HG02678 (cell line): ENCODE data around the gene SLC9A8.

Experiments
- ATAC-seq: cut with Tn5 transposase; IDR thresholded peaks from one replicate; pipeline ENCODE4 v1.9.1; 2021; ENCODE audit warnings: mild to moderate bottlenecking, moderate library complexity; ENCODE audit not compliant: unreplicated experiment

Gene SLC9A8

DNA sequence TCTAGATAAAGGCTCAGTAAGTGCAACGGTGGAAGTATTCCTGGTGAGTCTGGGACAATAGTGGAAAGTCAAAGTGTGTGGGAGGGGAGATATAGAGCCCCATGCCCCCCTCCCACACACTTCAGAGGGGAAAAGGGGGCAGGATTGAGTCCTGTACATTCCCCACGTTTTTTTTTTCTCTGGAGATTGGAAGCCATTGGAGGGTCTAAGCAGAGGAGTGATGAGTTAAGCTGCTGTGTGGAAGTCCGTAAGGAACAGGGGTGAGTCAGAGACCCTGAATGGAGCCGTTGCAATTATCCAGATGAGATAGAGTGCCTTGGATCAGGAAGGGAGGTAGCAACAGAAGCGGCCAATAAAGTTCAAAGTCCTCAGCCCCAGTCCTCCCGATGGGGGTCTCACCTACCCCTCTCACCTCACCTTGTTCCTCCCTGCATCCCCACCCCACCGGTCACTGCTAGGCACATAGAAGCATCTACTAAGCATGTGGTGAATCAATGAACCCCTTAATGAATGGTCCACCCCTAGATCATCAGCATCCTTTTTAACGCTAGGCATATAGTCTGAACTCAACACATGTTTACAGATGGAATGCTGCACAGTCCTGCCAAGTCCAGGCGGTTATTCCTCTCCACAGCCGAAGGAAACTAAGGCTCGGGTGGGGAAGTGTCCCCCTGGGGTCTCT is 662 bp upstream of the SLC9A8 start:
- no peak for ATAC-seq

DNA sequence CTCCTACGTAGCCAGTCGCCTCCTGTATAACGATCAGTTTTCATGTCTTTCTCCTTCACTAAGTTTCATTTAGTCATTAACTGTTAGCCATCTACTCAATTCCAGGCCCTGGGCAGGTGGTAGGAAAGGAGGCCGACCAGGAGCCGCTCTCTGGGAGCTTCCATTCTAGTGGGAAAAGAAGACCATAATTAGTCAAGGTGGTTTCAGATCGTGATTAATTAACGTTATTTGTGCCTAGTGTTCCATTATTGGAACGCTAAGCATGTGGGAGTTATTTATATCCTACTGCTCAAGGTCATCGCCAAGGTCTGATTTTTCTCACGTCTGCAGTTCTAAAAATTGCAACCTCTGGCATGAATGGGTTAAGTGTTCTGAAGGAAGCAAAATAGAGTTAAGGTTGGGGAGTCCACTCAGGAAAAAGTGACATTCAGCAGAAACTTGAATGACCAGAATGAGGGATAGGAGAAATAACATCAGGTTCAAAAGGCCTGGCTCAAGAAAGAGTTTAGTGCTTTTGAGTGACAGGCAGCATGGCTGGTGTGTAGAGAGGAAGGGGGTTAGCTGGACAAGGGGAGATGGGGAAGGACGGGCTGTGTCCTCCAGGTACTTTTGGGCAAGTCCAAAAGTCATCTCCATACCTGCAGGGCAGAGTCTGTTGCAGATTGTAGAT is 812 bp downstream of the SLC9A8 start:
- ATAC-seq = no peak

DNA sequence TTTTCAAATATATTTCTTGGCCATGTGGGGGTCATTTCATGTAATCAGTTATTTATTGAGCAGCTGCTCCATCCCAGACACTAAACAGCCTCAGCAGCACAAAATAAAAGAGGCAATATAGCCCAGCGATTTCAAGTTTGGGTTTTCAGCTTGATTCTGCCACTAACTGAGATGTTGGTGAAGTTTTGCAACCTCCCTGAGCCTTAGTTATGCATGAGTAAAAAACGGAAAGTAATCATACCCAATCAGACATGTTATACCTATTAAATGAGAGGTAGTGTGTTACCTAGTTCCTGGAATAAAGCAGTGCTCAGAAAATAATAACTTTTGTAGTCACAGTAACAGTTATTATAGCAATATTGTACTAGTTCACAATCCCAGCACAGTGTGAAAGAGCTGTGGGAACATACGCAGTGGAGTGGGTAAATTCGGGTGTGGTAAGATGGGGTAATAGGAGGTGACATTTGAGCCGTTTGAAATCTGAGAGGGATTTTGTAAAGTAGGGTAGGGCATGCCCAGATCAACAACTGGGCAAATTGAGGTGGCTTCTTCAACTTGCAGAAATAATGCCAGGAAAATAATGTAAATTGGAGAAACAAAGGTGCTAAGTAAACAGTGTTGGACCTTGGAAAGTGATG is 1.5 kb downstream of the SLC9A8 start:
- no peak for ATAC-seq

DNA sequence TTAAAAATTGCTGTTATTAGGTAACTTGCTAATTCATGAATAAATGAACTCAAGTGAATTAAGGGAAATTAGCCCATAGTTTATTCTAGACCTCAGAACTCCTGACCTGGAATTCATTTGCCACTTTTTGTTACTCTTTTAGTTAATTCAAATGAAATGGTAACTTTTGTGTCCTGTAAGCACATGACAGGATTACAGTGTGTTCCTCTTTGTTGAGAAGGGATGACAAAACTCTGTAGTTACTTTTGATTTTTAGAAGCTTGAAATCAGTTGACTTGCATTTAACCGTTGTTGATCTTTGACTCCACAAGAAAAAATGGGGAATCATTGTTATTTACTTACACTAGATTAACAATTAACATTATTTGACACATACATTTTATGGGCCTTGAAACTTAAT is 6.2 kb downstream of the SLC9A8 start:
- ATAC-seq = no peak

DNA sequence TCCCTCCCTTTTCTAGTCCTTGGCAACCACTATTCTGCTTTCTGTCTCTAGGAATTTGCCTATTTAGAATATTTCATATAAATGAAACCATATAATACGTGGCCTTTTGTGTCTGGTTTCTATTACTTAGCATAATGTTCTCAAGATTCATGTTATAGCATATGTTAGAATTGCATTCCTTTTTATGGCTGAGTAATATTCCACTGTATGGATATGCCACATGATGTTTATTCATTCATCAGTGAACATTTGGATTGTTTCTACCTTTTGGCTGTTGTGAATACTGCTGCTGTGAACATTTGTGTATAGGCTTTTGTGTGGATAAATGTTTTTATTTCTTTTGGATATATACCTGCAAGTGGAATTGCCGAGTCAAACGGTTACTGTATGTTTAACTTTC is 7.1 kb downstream of the SLC9A8 start:
- no peak for ATAC-seq

DNA sequence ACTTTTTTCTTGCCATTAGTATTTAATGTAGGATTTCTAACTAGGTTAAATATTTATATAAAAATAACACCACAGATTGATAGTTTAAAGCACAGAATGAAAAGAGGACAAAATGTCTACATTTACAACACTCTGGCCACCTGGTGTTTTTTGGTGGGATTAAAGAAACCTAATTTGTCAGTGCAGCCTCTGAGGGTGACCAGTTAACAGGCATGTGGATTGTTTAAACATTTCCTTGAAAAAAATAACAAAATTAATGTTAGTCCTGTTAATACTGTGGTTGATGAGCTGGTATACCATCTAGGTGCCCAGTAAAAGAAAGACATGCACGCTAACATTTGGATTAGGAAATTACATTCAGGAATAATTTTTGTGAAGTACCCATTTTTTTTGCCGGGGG is 8.8 kb downstream of the SLC9A8 start:
- no peak for ATAC-seq

DNA sequence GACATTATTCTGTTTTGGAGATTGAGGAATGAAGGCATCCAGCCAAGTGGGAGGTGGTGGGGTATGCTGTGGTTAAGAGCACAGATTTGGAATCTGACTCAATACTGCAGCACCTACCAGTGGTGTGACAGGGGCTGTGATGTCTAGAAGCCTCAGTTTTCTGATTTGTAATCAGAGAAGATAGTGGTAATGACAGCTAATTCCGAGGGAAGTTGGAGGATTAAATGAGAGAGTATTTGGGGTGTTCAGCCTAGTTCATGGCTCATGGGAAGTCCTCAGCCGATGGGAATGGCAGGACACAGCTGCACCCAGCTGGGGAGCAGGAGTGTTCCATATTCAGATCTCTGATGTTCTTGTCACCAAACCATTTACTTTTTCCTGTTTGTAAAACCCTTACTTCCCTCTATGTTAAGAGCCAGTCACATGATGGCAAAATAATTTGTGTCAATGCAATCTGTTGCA is 9.3 kb downstream of the SLC9A8 start:
- ATAC-seq = no peak

DNA sequence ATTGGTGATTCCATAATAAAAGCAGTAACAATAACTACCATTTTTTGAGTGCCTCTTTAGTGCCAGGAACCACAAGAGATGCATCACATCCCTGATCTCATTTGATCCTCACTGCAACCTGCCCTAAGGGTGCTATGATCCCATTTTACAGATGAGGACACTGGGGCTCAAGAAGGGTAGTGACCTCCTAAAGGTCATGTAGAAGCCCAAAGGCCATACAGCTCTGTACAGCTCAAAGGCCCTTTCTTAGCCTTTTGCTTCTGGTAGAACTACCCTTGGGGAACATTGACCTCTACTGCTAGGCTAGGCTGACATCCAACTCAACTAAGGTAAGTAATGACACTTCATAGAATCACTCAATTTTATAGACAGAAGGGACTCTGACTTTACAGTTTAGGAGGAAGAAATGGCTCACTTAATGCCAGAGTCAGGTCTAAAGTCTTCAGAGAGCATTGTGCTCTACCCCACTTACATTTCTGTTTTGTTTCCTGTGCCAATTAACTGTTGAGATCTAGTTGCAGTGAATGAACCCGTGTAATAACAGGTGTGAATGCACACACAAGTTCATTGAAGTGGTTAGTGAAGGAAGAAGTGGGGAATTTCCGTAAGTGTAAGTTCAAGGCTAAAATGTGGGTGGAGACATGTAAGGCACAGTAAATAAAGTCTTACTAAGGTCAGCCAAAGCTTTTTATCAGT is 10.7 kb downstream of the SLC9A8 start:
- no peak for ATAC-seq

DNA sequence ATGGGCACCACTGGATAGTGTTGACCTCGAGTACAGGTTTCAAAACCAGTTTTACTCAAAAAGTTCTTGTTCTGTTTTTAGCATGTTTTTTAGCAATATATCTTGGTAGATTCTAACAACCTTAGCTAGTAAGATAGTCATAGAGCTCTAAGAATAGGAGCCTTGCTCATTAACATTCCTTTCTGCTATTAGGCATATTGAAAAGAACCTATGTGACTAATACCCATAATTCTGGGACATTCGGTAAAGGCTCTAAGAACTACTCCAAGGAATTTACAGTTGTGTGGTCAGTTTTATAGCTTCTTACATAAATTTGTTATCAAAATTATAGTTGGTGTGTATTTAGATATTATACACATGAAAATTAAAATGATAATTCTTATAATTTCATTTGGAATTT is 11.6 kb downstream of the SLC9A8 start:
- no peak for ATAC-seq

DNA sequence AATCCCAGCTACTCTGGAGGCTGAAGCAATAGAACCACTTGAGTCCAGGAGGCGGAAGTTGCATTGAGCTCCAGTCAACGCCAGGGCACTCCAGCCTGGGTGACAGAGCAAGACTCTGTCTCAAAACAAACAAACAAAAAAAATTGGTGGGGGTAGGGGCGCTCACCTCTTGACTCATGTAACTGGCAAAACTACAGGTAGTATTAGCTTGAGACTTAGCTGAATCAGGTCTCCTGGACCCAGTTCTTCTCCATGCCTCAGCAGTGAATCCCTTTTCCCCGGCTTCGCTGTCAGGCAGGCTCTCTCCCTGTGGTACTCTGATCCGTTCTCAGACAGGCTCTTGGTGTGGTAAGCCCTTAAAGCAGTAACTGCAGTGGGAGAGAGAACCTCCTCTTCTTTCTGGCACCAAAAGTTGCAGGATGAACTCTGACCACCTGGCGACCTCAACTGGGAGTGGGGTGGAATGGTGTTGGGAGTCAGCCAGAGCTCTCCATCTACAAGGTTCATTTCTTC is 12.9 kb downstream of the SLC9A8 start:
- ATAC-seq = no peak

DNA sequence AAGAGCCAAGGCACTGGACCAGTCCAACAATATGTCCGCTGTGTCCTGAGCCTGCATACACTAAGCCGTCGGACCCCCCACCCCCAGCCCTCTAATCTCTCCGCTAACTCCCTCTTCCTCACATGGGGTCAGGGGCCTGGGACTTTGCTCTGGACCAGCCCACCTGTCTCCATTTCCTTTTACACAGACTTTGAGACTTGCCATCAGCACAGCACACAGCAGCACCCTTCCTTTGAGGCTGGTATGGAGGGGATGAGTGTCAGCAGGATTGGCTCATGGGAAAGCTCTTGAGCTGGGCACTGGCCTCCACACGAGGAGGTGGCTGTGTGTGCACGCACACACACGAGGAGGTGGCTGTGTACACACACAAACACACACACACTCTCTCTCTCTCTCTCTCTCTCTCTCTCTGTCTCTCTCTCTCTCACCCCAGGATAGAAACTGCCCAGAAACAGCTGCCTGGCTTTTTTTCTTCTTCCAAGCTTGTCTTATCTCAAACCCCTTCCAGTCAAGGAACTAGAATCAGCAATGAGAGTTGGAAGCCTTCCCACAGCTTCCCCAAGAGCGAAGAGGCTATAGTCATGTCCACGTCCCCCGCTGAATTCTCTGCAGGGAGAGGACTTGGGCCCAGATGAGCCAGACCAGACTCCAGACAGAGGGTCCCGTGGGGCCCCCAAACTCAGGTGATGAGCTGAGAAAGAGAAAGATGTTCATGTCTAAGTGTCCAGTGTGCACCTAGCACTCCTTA is 18.6 kb downstream of the SLC9A8 start:
- ATAC-seq = no peak

DNA sequence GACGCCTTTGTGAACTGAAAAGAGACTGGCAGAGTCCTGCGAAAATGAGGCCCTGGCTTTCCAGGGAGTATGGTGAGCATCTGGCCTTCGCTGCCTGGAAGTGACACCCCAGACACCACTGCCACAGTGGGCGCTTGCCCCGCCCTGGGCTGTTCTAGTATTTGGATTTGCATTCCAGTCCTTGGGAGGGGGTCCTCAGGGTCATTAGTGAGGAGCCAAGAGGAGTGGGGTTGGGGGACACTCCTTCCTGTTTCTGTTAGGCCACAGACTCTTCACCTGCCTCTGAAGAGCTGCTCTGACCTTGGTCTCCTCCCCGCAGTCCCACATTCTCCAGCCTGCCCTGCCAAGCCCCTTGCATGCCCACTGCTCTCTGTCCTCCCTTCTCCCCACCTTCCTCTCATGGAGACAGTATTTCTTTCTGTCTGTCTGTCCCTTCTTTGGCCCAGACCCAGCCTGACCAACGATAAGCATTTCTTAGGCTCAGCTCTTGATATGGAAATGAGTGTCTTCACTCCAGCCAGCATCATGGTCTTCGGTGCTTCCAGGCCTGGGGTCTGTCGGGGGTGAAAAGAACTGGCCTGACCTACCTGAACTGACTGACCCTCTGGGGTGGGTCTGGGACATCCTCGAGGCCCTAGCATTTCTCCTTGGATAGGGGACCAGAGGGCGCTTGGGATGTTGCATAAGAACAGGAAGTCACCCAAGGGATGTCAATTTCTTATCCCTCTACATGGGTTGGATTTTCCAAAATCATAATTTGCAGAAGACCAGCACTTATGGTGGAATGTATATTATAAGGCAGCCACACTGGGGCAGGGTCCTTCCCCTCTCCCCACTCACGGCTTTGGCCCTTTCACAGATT is 19.4 kb downstream of the SLC9A8 start:
- no peak for ATAC-seq

DNA sequence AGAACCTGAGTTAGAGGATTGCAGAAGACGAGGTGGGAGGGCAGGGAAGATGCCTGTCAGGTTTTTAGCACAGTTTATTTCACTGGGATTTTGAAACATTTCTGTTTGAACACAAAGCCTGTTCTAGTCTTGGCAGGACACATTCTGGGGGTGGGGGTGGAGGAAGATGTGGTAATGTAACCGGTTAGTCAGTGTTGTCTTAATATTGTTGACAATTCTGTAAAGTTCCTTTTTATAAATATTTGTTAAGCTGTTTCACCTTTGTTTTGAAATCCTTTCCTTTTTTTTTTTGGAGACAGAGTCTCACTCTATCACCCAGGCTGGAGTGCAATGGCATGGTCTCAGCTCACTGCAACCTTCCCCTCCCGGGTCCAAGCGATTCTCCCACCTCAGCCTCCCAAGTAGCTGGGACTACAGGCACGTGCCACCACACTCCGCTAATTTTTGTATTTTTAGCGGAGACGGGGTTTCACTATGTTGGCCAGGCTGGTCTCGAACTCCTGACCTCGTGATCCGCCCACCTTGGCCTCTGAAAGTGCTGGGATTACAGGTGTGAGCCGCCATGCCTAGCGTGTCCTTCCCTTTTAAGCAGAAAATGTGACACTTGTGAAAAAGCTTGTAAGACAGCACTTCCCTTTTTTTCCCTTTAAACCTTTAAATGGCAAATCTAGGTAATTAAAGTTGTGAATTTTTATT is 20.2 kb downstream of the SLC9A8 start:
- ATAC-seq = no peak

DNA sequence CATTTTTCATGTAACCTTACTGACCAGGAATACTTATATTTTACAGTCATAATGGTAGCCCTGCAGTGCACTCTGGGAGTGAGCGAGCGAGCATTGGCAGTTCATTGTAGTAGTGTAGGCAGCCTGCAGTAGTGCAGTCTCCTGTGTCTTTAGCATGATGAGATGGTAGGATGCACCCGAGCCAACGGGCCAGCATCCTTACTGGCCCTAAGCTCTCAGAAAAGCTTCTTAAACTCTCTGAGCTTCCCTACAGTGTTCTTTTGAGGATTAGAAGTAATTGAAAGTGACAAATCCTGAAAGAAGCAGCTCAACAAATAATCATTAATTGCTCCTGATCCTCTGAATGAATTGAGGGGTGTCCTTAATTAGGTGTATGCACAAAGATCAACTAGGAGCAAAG is 20.9 kb downstream of the SLC9A8 start:
- ATAC-seq = no peak

DNA sequence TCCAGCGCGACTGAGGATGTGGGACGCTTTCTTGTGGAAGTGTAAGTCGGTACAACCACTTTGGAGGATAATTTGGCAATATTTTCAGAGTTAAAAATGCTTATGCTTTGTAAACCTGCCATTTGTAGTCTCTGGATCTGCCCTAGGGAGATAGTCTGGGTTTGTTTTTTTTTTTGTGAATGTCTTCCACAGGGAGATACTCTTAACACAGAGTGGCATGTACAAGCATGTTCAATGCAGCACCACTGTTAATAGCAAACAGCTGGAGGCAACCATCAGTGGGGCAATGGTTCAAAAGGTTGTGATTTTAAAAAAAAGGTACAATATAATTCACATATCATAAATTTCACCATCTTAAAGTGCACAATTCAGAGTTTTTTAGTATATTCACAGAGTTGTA is 22.4 kb downstream of the SLC9A8 start:
- no peak for ATAC-seq

DNA sequence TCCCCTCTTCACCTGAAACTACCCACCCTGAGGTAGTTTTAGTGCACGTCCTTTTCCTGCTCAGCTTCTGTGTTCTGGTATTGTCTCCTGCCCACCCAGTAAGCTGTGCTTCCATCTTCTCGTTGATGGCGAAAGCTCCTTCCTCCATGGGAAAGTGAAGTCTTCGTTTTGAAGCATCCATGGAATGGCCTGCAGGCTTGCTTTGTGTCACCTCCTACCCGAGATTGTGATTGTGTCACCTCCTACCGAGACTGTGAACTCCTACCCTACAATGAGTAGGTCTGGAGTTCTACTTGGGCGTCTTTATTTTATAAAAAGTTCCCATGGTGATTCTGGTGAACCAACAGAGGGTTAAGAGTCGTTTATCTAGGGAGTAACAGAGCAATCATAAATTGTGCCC is 25.9 kb downstream of the SLC9A8 start:
- no peak for ATAC-seq

DNA sequence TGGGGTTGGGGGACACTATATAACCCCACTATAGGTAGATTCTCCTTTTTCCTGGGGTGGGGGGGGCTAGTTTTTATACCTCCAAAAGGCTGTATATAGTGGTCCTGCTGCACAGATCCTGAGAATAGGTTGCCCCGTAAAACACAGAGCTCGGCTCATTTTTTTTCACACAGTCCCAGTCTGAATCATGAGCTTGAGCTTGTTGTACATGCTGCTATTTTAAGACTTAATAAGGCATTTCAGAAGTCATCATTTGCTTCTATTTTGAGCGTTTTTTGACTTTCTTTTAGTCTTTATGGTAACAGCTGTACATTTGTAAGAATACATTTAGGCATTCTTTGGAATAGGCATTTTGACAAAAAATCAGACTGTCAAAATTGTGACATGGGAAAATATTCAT is 30.5 kb downstream of the SLC9A8 start:
- no peak for ATAC-seq

DNA sequence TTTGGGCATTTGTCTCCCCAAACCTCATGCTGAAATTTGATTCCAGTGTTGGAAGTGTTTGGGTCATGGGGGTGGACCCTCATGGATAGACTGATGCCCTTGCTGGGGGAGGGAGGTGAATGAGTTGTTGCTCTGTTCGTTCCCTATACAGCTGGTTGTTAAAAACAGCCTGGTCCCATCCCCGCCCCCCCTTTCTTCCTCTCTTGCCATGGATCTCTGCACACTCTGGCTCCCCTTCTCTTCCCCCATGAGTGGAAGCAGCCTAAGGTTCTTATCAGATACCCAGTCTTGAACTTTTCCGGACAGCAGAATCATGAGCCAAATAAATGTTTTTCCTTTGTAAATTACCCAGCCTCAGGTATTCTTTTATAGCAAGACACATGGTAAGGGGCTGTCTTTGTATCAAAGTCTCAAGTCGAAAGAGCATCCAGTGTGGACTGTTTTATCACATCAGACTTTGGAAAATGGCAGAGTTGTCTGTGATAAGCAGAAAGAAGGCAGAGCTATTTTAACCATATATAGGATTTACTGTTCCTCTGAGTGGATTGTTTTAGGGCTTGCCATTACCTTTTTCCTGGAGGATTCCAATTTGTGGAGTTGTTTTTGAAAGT is 31.2 kb downstream of the SLC9A8 start:
- no peak for ATAC-seq

DNA sequence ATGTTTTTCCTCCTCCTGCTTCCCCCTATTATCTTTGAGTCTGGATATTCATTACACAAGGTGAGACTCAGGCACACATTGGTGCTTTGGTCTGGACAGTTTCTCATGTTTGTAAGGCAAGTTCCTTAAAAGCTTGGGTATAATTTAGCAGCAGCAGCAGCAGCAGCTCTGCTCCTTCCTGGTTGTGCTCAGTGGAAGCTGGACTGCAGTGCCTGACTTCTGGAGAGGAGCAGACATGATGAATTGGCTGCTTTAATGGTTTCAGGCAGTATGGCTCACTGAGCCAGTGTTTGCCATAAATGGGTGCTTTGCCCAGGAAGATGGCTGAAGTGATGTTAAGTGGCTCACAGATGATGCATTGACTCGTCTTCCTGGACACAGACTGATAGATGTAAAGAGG is 32.4 kb downstream of the SLC9A8 start:
- no peak for ATAC-seq
